HG02798 (cell line): ENCODE measurements around the gene SYT13.

ENCODE experiments used
- ATAC-seq: cut with Tn5 transposase; IDR thresholded peaks from one replicate; pipeline ENCODE4 v1.9.1; 2021; ENCODE audit warnings: mild to moderate bottlenecking; ENCODE audit not compliant: unreplicated experiment, poor library complexity

SYT13 gene

DNA sequence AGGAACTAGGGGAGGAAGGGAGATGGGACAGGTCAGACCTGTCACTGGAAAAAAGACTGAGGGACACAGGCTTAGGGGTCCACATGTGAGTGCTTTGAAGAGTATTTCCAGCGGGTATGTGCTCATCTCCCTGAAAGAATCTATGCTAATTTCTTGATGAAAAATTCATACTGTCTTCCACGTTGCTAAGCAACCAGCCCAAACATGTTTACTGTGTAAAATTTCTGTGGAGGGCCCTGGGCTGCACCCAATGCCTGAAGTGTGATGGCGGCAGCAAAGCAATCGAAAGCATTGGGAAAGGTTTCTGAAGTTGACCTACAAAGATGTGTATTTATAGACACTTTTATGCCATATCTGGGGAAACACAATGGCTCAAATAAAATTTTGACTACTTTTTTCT, 7.4 kb downstream of the SYT13 start:
- no peak for ATAC-seq

DNA sequence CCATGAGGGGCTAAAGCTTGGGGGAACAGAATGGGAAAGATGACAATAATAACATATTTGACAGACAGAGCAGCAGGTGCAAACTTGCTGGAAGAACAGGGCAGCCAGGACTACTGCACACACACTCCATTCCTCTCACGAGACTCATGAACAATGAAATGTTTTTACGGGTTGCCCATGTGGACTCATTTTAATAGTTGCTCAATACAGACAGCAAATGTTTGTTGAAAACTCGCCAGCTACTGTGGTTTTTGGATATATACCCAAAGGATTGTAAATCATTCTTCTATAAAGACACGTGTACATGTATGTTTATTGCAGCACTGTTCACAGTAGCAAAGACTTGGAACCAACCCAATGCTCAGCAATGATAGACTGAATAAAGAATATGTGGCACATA, 10.3 kb downstream of the SYT13 start:
- no peak for ATAC-seq

DNA sequence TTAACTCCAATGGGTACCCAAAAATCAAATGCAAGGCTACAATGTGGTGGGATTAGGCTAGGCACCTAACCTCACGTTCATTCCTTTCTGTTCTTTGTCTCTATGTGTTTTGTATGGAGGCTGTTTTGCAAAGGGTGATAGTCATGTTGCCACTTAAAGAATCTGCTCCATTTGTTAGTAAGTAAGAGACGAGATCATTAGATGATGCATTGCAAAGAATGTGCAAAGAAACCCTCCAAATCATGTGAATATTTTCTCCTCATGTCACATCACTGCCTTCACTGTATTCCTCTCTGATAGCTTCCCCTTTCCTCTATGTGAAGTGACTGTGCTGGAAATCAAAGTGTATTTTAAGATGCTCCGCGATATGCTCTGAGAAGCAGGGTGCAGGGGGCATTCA, 11.9 kb downstream of the SYT13 start:
- no peak for ATAC-seq

DNA sequence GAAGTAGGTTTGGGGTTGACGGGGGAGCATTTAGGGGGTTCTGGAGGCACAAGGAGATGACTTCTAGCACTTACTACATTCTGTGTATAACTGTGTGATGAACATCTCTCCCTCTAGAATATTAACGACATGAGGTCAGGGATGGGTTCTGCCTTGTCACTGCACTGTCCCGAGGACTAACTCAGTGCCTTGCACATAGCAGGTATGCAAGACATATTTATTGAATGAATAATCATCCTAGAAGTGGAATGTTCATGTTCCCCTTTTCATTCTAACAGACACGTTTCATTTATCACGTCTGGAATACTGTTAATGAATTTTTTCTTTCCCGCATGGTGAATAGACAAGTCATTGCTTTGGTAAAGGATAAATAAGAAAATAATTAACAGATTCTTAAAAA, 12.6 kb downstream of the SYT13 start:
- ATAC-seq, result no peak

DNA sequence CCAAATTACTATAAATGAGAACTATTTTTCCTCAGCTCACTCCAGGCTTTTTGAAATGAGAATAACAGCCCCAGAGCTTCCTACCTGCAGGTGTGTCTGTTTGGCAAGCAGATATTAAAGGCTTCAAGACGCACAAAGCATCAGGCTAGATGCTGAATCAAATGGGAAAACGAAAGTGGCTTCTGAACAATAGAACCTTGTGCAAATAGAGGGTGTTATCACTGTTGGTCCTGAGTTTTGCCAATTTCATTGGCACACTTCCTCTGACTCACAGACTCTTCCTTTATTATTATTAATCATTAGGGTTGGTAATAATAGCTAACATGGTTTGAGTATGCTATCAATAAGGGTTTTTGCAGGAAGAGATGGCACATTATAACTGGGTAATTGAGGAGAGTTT, 13.4 kb downstream of the SYT13 start:
- no peak for ATAC-seq

DNA sequence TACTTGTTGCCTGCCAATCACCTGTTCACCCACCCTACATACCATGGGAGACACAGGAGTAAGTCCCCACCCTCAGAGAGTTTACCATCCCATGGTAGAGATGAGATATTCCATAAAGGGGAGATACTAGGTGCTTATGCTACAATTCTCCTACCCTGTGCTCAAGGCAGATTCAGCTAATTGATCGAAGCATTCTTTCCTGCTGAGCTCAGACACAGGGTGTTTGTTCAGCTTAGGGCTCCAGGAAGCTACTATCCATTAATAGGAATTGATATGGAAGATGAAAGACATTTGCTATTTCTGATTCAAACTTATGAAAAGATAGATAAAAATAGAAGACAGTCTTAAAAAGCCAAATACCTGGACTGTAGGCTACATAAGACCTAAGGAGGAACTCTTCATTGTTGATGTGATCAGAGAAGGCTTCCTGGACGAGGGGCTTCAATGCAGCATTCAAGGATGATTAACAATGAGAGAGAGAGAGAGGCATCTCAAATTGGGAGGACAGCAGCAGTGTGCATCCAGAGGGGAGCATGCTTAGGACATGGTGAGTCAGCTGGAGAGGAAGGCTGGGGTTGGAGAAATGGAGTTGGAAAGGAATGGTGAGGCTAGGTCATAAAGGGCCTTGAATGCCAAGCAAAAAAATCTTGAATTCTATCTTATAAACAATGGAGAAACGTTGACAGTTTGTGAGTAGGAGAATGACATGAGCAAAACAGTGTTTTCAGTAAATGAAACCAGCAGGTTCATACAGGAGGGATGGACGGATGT, 15.0 kb downstream of the SYT13 start:
- ATAC-seq, result no peak

DNA sequence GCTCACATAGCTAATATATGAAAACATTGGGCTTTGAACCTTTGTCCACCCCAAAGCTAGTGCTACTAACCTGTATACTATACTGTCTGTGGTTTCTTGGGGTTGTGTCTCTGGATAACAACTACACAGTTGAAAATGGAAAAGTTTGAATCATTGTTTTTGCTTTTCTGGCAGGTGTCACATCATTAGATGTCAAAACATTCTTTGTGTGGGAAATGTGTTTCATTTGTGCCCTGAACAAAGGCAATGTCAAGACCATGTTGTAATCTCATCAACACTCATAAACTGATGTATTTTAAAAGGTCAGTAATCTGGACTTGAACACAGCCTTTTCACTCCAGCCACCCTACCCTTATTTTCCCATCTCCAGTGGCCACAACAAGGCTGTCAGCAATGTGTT, 16.5 kb downstream of the SYT13 start:
- no peak for ATAC-seq

DNA sequence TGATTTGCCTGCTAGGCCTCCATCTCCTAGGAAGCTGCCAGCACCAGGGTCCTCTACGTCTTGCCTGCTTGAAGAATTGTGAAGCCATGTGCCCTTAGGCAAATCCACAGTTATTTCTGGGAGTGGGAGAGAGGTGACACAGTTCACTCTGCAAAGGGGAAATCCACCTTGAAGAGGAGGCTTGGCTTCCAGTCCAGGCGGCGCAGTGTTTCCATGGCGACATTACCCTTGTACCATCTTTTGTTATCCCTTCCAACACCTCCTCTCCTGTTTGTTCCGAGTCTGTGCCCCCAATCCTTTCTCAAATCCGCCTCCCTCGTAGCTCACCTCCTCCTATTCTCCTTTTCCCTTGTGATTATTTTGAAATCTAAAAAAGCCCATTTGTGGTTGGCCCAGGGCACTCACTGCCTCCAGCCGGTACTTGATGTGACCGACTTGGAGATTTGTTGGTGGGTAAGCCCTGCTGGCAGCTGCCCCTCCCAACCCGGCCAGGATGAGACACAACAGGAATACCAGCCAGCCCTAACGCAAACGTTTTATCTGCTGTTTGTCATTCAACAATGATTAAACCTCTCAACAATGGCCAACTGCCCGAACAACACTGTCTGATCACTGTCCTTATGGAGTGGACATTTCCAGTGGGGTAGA, 18.4 kb downstream of the SYT13 start:
- no peak for ATAC-seq

DNA sequence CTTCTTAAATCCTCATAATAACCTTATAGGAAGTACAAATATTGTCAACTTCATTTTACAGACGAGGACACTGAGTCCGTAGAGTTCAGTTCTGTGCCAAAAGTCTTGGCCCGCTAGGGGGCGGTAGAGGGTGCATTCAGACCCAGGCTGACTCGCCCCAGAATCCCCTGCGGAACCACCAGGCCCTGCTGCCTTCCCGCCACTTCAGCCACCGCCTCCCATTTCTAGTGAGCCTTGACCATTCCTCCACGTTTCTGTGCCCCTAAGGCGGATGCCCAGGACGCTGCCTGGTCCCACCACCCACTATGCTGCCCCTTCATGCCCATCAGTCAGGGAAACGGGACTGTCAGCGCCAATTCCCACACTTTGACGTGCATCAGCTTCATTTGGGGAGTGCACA, 19.1 kb downstream of the SYT13 start:
- no peak for ATAC-seq

DNA sequence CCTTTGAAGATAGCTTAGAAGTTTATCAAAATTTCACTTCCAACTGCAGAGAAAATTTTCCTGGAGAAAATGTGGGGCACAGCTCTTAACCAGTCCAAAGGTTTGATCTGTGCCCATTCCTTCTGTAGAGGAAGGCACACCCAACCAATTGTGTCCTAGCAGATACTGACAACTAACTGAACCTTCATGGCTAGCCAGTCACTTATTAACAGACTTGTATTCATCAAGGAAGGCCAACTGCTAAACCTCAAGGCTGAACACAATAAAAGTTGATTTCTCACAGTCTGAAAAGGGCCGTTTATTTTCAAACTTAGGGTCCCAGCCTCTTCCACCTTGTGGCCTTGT, 19.5 kb downstream of the SYT13 start:
- no peak for ATAC-seq

DNA sequence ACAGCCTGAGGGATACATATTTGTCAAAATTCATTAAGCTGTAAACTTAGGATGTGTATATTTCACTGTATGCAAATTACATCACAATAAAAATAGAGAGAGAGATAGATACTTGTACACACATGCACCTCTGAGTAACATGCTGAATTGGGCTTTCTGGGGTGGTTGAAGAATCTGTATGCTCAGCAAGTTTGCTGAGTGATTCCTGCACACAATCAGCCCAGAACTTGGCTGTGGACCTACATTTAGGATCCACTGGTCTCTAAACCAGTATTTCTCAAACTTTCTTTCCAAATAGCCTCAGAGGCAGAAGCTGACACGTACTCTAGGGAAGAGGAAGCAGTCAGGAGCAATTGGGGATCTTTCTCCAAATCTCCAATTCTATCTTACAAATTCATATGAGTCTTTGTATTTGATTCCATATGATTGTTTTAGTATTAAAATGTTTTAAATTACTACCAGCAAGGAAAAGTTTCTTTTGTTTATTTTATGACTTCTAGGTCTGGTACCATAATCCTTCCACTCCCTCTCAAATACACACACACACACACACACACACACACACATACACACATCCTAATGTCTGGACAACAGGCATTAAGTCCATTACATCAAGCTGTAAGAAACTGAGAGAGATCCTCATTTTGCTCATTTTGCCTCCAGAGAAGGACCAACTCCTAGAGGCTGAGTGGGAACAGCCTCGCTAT, 20.0 kb downstream of the SYT13 start:
- ATAC-seq, result no peak

DNA sequence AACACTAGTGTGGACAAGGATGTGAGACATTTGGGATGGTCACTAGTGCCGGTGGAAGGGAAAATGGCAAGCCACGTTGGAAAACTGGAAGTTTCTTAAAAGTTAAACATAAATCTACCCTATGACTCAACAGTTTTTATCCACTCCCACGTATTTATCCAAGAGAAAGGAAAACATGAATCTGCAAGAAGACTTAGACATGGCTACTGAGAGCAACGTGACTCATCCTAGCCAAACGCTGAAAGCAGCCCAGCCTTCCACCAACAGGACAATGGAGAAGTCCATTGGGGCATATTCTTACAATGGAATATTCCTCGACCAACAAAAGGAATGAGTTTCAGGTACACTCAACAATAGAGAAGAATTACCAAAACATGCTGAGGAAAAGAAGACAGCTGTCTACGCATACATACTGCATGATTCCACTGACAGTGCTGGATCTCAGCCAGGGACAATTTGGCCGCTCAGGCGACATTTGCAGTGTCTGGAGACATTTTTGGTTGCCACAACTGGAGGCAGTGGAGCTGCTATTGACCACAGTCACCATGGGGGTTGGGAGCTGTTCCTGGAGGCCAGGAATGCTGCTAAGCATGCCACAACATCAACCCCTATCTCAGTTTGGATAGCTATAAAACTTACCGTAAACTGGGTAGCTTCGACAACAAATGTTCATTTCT, 21.2 kb downstream of the SYT13 start:
- no peak for ATAC-seq

DNA sequence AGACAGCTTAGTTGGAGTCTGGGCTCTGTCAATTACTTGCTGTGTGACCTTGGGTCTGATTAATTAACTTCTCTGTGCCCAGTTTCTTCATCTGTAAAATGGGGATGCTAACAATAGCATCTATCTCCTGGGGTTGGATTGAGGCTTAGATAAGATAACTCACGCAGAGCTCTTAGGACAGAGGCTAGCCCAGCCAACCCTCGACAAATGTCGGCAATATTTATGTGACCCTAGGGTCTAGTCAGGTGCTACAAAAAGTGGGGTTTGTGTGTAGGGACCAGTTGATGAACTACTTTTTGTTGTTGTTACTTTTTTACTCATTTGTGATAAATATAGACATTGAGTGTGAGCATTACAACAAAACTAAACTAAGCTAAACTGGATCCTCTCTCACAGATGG, 22.4 kb downstream of the SYT13 start:
- ATAC-seq, result no peak

DNA sequence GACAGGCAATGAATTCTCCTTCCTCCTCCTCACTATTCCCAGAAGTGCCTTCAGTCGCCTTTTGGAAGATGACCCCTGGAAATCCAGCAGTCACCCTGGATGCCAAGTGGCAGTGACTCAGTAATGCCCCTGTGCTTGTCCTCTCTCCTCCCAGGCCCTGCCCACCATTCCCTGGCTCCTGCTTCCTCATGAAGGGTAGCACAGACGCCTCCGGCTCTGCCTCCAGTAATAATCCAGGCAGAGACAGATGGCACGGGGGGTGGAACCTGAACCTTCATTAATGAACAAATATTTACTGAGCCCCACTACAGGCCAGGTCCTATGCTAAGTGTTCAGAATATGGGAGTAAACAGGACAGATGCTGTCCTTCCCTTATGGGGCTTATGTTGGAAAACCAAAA, 23.2 kb downstream of the SYT13 start:
- no peak for ATAC-seq

DNA sequence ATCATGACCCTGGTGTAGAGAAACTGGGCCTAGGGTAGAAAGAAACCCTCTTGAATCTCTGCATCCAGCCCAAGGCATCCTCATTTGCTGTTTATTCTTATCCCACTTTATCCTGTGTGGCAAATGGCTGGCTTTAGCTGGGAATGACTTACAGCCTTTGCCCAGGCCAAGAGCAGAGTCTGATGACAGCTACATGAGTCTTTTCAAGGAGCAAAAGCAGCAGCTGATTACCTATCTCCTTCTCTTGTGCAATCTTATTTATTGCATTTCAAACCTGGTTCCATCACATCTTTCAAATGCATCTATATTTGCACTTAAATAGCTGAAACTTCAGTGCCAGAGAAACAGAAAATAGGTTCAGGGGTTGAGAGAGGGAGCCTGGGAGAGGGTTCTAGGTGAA, 26.1 kb downstream of the SYT13 start:
- no peak for ATAC-seq

DNA sequence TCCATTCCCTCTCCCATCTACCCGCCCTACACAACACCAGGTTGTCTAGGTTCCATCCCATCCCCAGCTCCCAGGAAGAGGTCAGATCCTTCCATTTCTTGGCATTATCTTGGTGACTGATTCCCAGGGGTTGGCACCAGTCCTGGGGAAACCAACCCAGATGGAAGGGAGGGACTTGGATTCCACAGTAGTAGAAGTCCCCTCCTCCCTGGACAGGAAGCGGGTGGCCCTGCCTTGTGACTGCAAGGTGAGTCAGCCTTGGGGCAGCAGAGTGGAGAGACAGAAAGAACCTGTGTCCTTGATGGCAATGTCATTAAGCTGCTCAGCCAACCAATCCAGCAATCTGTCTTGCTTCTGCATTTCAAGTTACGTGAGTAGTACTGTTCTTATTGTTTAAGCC, 26.5 kb downstream of the SYT13 start:
- no peak for ATAC-seq

DNA sequence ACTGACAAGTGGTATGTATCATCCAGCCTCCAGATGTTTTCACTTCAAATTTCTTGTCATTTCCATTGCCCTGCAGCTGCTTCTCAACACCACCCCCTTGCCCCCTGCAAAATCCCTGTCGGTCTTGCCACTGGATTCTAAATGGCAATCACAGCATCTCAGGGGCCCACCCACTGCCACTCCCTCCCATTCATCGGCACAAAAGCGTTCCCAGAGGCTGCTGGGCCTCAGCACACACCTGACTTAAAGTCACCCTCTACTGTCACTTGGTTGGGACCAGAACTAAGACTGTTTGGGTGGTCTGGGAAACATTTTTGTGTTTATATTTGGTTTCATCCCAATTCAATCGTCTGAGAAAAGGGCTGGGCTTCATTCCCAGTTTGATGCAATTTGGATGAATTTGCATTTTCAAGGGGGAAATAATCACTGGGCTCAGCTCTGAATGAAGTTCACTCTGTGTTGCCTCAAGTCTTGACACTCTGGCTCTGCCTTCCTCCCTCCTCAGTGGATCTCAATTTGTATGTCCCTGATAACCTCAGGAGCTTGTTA, 27.1 kb downstream of the SYT13 start:
- no peak for ATAC-seq

DNA sequence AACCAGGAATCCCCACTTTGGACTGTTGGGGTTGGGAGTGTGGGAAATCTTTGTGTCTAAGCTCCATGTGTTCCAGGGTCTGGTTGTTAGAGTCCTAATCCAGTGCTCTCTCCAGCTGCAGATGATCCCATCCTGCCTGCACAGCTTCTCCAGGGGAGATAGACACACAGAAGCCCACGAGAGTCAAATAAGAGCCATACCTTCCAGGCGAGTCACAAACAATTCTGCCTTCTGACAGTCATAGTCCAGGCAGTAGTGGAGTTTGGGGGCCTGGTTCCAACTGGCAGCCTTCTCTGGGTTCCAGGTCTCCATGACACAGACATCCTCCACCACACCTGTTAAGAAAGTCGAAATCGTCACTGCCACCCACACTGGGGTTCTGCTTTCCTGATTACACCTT, 32.1 kb downstream of the SYT13 start:
- ATAC-seq, result no peak

DNA sequence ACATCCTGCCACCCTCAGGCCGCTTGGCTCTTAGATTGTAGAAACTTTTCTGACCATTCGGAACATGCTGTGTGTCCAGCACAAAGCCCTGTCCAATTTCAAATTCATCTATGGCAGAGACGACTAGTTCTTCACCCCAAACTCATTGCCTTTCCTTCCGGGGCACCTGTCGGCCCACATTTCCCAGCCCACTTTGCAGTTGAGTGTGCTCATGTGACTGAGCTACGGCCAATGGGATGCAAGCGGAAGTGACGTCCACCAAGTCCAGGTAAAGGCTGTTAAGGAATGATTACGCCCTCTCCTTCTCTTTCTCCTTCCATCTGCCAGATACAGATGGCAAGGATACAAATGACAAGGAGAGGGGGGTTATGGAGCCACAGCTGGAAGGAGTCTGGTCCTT, 32.5 kb downstream of the SYT13 start:
- no peak for ATAC-seq

DNA sequence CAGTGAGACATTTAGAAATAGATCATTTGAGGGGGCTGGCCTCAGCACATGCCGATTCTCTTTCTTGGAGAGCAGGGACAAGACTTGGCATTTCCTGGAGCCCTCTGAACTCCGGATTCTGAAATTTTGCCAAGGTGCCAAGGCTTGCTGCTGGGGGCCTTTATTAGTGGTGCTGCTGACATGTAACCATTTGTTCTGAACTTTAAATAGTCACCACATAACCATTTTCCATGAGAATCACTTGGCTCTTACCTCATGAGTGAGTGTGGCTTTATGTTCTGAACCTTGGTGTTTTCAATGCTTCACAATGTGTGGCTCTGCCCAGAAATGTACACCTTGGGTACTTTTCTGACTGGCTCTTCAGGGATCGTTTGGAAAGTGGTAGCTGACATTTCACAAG, 33.3 kb downstream of the SYT13 start:
- ATAC-seq, result no peak
